Endothelial cell of umbilical vein (primary cell): ENCODE results near the gene NAP1L4.

ENCODE experiments used
- CTCF ChIP-seq, 2 donors: IDR thresholded peaks; 1 replicate in 1 of 2; 2 replicates in 1 of 2; pipeline ENCODE4 v1.5.1; 2011; ENCODE audit warnings: low read length in 2 of 2, mild to moderate bottlenecking in 2 of 2, moderate library complexity in 2 of 2, control low read depth in 1 of 2, inconsistent platforms in 1 of 2, low read depth in 1 of 2; ENCODE audit not compliant: insufficient read depth in 1 of 2; ENCODE audit errors: extremely low read depth in 1 of 2
- EZH2 ChIP-seq: IDR thresholded peaks from 2 replicates; pipeline ENCODE4 v1.6.1; 2012; ENCODE audit warnings: borderline replicate concordance, low read depth, mild to moderate bottlenecking, moderate library complexity, low read length, inconsistent platforms; ENCODE audit not compliant: severe bottlenecking
- FOS ChIP-seq: IDR thresholded peaks from 2 replicates; pipeline ENCODE4 v1.6.1; 2011; ENCODE audit warnings: mild to moderate bottlenecking, low read length, moderate library complexity, borderline replicate concordance; ENCODE audit not compliant: insufficient read depth
- GATA2 ChIP-seq: IDR thresholded peaks from 2 replicates; pipeline ENCODE4 v1.7.0; 2011; ENCODE audit warnings: low read depth, mild to moderate bottlenecking, moderate library complexity, mixed read lengths, low read length; ENCODE audit not compliant: insufficient read length, insufficient read depth
- JUN ChIP-seq: IDR thresholded peaks from 2 replicates; pipeline ENCODE4 v1.6.1; 2011; ENCODE audit warnings: borderline replicate concordance, low read depth; ENCODE audit not compliant: insufficient read length, insufficient read depth
- MAX ChIP-seq: IDR thresholded peaks from 2 replicates; pipeline ENCODE4 v1.6.1; 2011; ENCODE audit not compliant: insufficient read depth, insufficient read length
- MYC ChIP-seq: IDR thresholded peaks from one replicate; pipeline ENCODE4 v1.6.1; 2011; ENCODE audit warnings: mild to moderate bottlenecking, low read depth, low read length
- POLR2A ChIP-seq: IDR thresholded peaks from 2 replicates; pipeline ENCODE4 v1.6.1; 2012; ENCODE audit warnings: low read depth, mild to moderate bottlenecking, control low read depth, low read length
- POLR2AphosphoS5 ChIP-seq: IDR thresholded peaks from 2 replicates; pipeline ENCODE4 v1.6.1; 2012; ENCODE audit warnings: low read depth, mild to moderate bottlenecking, control low read depth, low read length, moderate library complexity; ENCODE audit not compliant: insufficient read depth

- TF ChIP-seq POLR2A (no peak), CTCF (IDR thresholded peaks at IDR 0.05; ENCODE audit: extremely low read depth in 1 of 2, insufficient read depth in 1 of 2, low read depth in 1 of 2, low read length in 2 of 2) (no peak), MAX (peak; percentile 91), FOS (peak; percentile 88), EZH2 (no peak), POLR2AphosphoS5 (peak; percentile 94), MYC (peak; percentile 87), JUN (peak; percentile 95), GATA2 (no peak)
These were observed 93.6 kb downstream of the NAP1L4 start for GRCh38 chr11:2898366-2899079.
